SU-DHL-6 (cell line): Measurements from ENCODE around the gene AP2A2.

ENCODE experiments used
- H2AFZ ChIP-seq: fragments of 200-600 bp; sonication (generic); 2 replicates; pipeline ENCODE4 v1.6.1; 2014; ENCODE audit warnings: low read depth, mild to moderate bottlenecking, moderate library complexity, mixed read lengths, antibody characterized with exemption, low read length; ENCODE audit not compliant: severe bottlenecking
- H3F3A ChIP-seq: fragments of 200-600 bp; shearing (Covaris generic); 2 replicates; pipeline ENCODE4 v1.6.0; 2016; ENCODE audit warnings: antibody characterized with exemption, mild to moderate bottlenecking; ENCODE audit not compliant: insufficient read depth
- H3K27ac ChIP-seq: fragments of 200-600 bp; sonication (generic); 2 replicates; pipeline ENCODE4 v1.5.1; 2016; ENCODE audit warnings: low read depth, mild to moderate bottlenecking, low read length, moderate library complexity, mixed read lengths
- H3K27me3 ChIP-seq: fragments of 200-600 bp; sonication (generic), shearing (Covaris generic); 2 replicates; pipeline ENCODE4 v1.6.0; 2014; ENCODE audit warnings: mild to moderate bottlenecking, low read length
- H3K36me3 ChIP-seq: fragments of 200-600 bp; sonication (generic); 2 replicates; pipeline ENCODE4 v1.6.1; 2014; ENCODE audit warnings: mild to moderate bottlenecking, low read length, mixed read lengths
- H3K4me2 ChIP-seq: fragments of 300-600, 200-600 bp; shearing (Covaris generic), sonication (generic); 2 replicates; pipeline ENCODE4 v1.6.0; 2014; ENCODE audit warnings: low read length, low read depth, mild to moderate bottlenecking; ENCODE audit not compliant: poor library complexity, severe bottlenecking
- H3K4me3 ChIP-seq: fragments of 200-600 bp; sonication (generic); 2 replicates; pipeline ENCODE4 v1.5.1; 2014; ENCODE audit warnings: antibody characterized with exemption, low read length, mild to moderate bottlenecking, mixed read lengths; ENCODE audit not compliant: insufficient read depth, poor library complexity, severe bottlenecking
- H3K79me2 ChIP-seq: fragments of 200-600 bp; sonication (generic); 2 replicates; pipeline ENCODE4 v1.6.1; 2014; ENCODE audit warnings: mild to moderate bottlenecking, low read length, moderate library complexity; ENCODE audit not compliant: insufficient read depth
- H3K9ac ChIP-seq: fragments of 200-600 bp; sonication (generic); 2 replicates; pipeline ENCODE4 v1.7.0; 2014; ENCODE audit warnings: mild to moderate bottlenecking, low read length
- H3K9me2 ChIP-seq: fragments of 200-600 bp; sonication (generic); replicated peaks from 2 replicates; pipeline ENCODE4 v1.6.1; 2014; ENCODE audit warnings: low read length; ENCODE audit not compliant: insufficient read depth
- H3K9me3 ChIP-seq: fragments of 200-600 bp; sonication (generic); 2 replicates; pipeline ENCODE4 v1.6.1; 2014; ENCODE audit warnings: low read length, mixed read lengths; ENCODE audit not compliant: insufficient read depth
- H4K20me1 ChIP-seq: fragments of 200-600 bp; sonication (generic); 2 replicates; pipeline ENCODE4 v1.6.1; 2014; ENCODE audit warnings: low read depth, mild to moderate bottlenecking, antibody characterized with exemption, low read length, moderate library complexity, mixed read lengths
- EZH2phosphoT487 ChIP-seq: fragments of 200-600 bp; sonication (generic), shearing (Covaris generic); conservative IDR thresholded peaks from 2 replicates; pipeline ENCODE4 v1.6.1; 2018; ENCODE audit warnings: mild to moderate bottlenecking, antibody characterized with exemption, low read length, moderate library complexity, mixed read lengths
- TF ChIP-seq, protein P1 (sequence below): fragments of 200-600 bp; sonication (generic); IDR thresholded peaks from one replicate; pipeline ENCODE4 v1.5.1; 2017; ENCODE audit warnings: antibody characterized with exemption, mild to moderate bottlenecking, low read length, moderate library complexity; ENCODE audit not compliant: insufficient read depth, poor library complexity, severe bottlenecking

AP2A2 gene

GRCh38 chr11:947744-948143 is 22.1 kb downstream of the AP2A2 start:
- Histone ChIP-seq H3K4me2 (no peak overlapping the region), H3K4me3 (no peak overlapping the region), H3F3A (no peaks in the 10 kb centered on the region), H3K9me2 (no peaks in the 10 kb centered on the region), H3K27ac (no peak overlapping the region), H2AFZ (no peak overlapping the region), H3K36me3 (no peaks in the 10 kb centered on the region), H3K27me3 (no peaks in the 10 kb centered on the region), H3K9me3 (no peaks in the 10 kb centered on the region), H3K79me2 (peaks cover 14% of the 10 kb centered on the region), H4K20me1 (no peaks in the 10 kb centered on the region), H3K9ac (no peak overlapping the region)
- TF ChIP-seq, protein P1, sequence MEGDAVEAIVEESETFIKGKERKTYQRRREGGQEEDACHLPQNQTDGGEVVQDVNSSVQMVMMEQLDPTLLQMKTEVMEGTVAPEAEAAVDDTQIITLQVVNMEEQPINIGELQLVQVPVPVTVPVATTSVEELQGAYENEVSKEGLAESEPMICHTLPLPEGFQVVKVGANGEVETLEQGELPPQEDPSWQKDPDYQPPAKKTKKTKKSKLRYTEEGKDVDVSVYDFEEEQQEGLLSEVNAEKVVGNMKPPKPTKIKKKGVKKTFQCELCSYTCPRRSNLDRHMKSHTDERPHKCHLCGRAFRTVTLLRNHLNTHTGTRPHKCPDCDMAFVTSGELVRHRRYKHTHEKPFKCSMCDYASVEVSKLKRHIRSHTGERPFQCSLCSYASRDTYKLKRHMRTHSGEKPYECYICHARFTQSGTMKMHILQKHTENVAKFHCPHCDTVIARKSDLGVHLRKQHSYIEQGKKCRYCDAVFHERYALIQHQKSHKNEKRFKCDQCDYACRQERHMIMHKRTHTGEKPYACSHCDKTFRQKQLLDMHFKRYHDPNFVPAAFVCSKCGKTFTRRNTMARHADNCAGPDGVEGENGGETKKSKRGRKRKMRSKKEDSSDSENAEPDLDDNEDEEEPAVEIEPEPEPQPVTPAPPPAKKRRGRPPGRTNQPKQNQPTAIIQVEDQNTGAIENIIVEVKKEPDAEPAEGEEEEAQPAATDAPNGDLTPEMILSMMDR, result no peak
- no peak for TF ChIP-seq EZH2phosphoT487

GRCh38 chr11:951507-951906 is 25.8 kb downstream of the AP2A2 start:
- Histone ChIP-seq H3K36me3 (no peaks in the 10 kb centered on the region), H3K9me3 (no peaks in the 10 kb centered on the region), H3K9me2 (no peaks in the 10 kb centered on the region), H4K20me1 (no peaks in the 10 kb centered on the region), H3K27me3 (no peaks in the 10 kb centered on the region), H3K4me3 (no peak overlapping the region), H2AFZ (no peak overlapping the region), H3K27ac (no peak overlapping the region), H3K79me2 (peaks cover 27% of the 10 kb centered on the region; the same call in 1 of the 2 replicates), H3K4me2 (no peak overlapping the region), H3F3A (no peaks in the 10 kb centered on the region), H3K9ac (no peak overlapping the region)
- TF ChIP-seq EZH2phosphoT487, result no peak
- TF ChIP-seq, protein P1, result no peak

DNA sequence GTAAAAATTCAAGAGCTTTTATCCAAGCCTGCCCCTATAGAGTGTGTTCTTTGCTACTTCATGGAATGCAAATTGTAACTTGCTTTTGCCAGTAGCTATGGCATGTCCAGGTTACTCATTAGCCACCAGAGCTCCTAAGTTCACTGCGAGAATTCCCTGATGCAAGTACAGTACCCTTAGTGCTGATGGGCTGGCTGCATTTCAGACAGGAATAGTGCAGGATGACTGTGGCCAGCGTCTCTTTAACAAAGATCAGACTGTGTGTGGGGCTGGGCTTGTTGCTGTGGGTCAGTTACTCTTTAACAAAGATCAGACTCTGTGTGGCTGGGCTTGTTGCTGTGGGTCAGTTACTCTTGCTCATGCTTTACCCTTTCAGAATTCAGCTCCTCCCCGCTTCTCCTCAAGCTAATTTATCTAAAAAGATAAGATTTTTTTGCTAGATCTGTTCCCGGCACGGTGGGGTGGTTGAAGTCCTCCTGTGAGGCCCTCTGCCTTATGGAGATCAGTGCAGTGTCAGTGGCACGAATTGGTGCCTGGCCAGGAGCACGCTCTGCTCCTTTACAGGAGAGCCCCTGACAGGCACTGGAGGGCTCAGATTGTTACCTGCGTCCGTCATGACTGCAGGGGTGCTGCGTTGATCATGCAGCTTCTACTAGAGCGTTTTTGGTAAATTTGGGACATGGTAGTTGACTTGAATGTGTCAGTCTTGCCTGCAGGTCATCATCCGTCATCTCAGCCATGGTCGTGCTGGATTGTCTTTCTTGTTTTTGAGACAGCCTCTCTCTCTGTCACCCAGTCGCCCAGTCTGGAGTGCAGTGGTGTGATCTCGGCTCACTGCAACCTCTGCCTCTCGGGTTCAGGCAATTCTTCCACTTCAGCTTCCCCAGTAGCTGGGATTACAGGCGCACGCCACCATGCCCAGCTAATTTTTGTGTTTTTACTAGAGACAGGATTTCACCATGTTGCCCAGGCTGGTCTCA is 27.0 kb downstream of the AP2A2 start:
- Histone ChIP-seq H4K20me1 (no peaks in the 10 kb centered on the region), H3K36me3 (no peaks in the 10 kb centered on the region), H3K27ac (no peak overlapping the region), H3K79me2 (peaks cover 35% of the 10 kb centered on the region; the same call in 1 of the 2 replicates), H2AFZ (no peak overlapping the region), H3K9me3 (no peaks in the 10 kb centered on the region), H3K9ac (no peak overlapping the region), H3K9me2 (no peaks in the 10 kb centered on the region), H3K4me3 (no peak overlapping the region), H3K27me3 (no peaks in the 10 kb centered on the region), H3K4me2 (no peak overlapping the region), H3F3A (no peaks in the 10 kb centered on the region)
- no peak for TF ChIP-seq EZH2phosphoT487
- TF ChIP-seq, protein P1, result no peak
